GM18526 (cell line): ENCODE results near the gene ABCA3.

Source experiments
- POLR2A ChIP-seq: IDR thresholded peaks from 3 replicates; pipeline ENCODE4 v1.6.1; 2011; ENCODE audit not compliant: insufficient read length; ENCODE audit errors: extremely low read depth

The ABCA3 gene

DNA sequence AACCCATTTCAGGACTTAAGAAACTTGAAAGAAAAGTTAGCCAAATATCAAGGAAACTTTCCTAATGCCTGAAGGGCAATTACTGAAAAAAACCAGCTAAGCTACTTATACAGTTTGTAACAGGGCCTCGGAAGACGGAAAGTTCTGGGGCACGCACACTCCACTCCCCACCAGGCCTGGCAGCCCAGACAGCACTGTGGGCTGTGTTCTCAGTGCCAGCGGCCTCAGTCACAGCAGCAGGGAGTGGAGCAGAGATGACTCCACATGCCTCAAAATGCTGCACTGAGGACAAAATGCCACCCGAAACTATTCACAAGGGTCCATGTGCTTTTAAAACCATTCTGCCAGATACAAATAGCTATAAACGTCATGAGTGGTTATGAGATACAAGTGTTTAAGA lies 82.8 kb downstream of the ABCA3 start:
- TF ChIP-seq POLR2A: no peak

DNA sequence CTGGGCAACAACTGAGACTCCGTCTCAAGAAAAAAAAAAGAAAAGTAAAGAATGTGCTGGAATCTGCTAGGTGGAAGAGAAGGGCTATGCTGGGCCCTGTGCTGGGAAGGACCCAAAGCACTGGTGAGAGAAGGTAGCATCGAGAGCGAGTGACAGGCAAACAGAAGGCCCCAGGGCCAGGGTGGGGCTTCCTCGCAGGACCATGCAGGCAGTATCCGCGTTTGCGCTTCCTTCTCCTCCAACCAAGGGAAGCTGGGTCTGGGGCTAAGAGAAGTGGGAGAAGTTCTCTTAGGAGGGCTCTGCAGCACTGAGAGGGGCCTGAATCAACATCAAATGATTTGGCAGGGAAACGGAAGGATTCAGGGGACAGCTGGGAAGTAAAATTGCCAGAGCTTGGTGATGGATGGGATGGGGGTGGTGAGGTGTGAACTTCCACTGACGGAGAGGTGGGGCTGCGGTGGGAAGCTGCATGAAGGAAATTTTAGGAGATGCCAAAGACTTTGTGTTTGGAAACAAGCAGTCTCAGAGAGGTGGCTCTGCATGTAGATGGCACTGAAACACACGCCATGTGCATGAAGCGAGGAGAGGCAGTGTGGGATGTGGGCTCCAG lies 83.9 kb downstream of the ABCA3 start:
- TF ChIP-seq POLR2A: no peak

DNA sequence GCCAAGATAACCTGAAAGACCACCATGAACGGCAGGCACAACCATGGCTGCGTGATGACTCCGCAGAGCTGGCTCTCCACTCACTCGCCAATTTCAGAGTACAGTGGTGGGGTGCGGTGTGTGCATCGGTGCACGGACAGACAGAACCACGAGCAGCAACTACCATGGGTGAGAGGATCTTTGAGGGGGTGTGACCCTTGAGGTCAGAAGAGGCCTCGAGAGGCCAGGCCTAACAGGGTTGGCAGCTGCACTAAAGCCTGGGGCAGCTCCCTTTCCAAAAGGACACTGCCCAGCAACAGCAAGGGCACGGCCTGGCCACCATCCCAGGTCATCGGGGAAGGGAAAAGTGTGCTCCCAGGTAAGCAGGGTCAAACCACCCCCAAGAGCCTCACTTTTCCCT lies 87.2 kb downstream of the ABCA3 start:
- no peak for TF ChIP-seq POLR2A

DNA sequence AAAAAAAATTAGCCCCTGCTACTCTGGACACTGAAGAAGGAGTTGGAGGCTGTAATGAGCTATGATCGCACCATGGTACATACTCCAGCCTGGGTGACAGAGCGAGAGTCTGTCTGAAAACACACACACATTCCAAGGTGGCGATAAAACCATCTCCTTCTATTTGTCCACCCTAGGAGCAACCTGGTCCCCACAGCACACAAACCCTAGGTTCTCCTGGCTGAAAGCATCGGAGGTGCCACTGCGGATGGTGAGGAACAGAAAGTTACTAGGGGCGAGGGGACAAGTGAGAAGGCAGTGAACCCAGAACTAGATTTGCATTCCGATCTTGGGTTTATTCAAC lies 87.8 kb downstream of the ABCA3 start:
- no peak for TF ChIP-seq POLR2A

DNA sequence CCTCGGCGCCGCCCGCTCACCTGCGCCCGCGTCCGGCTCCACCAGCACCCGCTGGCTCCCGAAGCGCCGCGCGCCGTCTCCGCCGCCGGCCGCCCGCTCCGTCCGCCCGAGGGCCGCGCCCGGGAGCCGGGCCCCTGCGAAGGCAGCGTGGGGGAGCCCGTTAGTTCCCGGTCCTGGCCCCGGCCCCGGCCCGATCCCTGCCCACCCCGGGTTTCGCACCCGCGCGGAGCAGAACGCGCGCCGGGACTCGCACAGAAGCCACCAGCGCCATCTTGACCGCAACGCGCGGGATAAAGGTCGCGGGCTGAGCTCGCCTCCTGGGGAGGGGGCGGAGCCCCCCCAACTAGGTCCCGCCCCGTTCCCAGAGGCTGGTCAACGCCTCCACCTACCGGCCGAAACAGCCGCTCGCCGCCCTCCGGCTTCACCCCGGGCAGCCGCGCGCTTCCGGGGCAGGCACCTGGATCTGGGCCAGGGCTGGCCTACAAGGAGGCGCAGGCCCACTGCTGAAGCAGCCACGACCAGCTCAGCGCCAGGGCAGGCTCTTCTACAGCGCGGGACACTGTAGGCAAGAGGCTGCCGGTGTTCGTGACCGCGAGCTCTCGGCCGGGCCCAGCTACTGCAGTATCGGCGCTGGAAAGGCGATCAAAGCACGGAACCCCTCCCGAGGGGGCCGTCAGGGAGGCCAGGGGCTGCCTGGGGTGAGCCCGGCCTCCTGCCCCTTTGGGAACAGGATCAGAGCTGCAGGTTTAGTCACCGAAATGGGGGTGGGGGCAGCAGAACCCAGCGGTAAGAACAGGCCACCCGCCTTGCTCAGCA lies 89.0 kb downstream of the ABCA3 start, which contains the start of gene ECI1:
Gene ECI1, minus strand, starts transcription at position 292 of the 816 bp plus-strand sequence. Its CDS starts 21 bp downstream, at position 271.
- peak; percentile 86 for TF ChIP-seq POLR2A

DNA sequence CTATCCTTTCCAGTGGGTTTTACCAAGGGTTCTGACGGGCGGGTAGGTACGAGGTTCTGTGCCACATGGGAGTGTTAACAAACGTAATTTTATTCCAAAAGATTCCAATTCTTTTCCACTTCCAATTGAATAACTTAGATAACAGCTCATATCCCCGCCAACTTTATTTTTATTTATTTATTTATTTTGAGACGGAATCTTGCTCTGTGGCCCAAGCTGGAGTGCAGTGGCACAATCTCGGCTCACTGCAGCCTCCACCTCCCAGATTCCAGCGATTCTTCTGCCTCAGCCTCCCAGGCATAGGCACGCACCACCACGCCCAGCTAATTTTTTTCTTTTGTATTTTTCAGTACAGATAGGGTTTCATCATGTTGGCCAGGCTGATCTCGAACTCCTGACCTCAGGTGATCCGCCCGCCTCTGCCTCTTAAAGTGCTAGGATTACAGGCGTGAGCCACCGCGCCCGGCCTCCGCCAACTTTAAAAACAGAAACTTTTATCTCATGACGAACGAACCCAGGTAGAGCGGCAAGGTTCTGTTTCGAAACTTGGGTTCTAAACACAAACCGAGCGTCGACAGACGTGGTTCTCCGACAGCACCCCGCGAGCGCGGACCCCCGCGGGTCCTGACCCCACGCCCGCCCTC lies 89.8 kb downstream of the ABCA3 start:
- no peak for TF ChIP-seq POLR2A

DNA sequence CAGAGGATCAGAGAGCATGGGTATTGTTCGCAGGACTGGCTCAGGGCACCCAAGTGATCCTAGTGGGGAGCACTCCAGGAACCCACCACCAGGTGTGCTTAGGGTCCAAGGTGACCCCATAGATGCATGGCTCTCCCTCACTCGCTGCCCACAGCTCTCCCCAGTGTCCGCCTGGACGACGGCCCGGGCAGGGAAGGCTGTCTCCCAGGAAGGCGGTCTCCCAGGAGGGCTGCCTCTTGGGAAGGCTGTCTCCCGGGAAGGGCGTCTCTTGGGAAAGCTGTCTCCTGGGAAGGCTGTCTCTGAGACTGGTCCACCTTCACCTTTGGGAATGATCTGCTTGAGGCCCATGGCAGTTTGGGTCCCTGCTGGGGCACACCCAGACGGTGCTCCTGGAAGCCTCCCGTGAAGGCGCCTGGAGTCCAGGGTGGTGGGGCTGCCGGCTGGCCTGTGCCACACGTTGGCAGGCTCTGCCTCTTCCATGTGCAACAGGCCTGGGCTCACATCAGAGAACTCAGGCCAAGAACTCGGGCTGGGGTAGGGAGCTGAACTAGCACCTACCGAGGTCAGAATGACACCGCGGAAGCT lies 94.1 kb downstream of the ABCA3 start:
- no peak for TF ChIP-seq POLR2A

DNA sequence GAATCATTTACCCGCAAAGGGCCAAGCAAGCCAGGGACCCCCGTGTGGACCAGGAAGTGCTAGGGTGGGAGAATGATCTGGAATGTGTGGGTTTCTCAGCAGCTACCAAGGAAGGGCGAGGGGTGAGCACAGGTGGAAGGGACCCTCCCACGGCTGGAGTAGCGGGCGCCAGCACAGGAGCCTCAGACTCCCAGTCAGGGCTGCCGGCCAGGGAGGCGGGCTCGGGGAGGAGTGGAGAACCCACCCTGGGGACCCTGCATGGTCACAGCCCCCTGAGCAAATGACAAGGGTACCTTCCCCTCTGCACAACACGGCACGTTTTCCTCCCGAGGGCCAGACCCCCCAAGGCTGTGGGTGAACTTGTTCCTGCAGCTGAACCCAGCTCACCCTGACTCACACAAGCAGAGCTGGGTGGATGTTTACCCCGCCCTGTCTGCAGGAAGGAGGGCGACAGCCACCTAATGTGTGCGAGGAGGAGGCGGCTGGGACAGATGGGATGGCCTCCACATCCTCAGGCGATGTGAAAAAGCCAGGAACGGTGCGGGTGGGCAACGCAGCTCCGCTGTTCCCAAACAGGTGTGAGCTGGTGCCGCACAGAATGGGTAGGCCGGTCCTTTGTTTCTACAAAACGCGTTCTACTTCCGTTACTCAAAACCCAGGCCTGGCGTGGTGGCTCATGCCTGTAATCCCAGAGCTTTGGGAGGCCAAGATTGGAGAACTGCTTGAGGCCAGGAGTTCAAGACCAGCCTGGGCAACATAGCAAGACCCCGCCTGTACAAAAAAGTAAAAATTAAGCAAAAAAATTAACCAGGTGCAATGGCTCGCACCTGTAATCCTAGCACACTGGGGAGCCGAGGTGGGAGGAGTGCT lies 95.4 kb downstream of the ABCA3 start:
- no peak for TF ChIP-seq POLR2A

DNA sequence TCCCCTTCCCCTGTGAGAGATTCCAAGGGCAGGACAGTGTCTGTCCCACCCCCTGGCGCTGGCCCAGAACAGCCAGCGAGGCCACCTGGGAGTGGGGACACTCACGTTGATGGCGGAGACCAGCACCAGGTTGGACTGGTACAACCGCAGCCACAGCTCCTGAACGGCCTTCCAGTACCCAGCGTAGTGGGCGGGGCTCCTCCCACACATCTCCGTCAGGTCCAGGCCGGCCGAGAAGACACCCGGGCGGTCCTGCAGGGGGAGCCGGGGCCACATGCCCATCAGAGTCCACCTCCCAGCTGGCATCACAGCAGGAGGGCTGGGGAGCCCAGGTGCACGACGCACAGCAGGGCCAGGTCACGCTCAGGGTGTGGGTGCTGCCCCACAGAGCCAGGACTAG lies 96.2 kb downstream of the ABCA3 start:
- TF ChIP-seq POLR2A: no peak

DNA sequence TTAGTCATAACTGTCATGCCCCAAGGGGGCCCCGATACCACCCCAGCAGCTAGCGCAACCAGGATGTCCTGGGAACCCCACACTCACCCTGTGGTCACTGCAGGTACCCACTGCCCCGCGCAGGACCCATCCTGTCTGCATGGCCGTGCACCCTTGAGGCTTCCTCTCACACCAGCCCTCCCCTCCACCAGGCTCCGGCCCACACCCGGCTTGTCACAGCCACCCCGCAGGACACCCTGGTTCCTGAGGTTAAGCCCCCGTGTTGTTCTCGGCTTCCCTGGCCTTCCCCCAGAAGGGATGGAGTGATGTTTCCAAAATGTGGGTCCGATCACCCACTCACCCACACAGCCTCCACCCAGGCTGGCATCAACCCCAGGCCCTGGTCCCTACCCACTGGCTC lies 96.7 kb downstream of the ABCA3 start:
- no peak for TF ChIP-seq POLR2A

DNA sequence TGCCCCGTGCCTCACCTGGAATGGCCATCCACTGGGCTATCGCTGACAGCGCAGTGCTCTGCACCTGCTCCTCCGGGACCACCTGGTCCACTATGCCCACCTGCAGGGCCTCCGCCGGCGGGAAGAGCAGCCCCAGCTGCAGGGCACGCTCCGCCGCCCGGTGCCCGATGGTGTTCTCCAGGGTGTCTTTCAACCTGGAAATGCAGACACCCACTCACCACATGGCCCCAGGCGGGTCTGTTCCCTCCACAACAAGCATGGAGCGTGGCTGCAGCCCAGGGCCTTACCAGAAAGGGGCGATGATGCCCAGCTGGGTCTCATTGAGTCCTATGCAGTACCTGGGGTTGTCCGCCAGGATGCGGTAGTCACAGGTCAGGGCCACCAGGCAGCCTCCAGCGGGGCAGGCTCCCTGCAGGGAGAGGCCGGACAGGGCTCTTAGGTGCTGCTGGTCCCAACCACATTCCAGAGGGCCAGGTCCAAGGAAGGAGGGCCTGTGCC lies 97.4 kb downstream of the ABCA3 start:
- no peak for TF ChIP-seq POLR2A

DNA sequence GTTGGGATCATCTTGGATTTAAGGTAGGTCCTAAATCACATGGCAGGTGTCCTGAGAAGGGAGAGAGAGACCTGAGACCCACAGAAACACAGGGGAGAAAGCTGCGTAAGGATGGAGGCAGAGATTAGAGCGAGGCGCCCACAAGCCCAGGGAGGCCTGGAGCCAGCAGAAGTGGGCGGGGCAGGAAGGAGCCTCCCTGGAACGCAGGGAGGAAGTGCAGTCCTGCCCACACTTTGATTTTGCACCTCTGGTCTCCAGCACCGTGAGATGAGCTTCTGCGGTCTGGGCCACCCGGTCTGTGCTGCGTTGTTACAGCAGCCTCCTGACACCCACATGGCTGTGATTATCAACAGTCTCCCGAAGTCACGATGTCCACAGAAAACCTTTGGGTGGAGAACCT lies 97.9 kb downstream of the ABCA3 start:
- TF ChIP-seq POLR2A: no peak

DNA sequence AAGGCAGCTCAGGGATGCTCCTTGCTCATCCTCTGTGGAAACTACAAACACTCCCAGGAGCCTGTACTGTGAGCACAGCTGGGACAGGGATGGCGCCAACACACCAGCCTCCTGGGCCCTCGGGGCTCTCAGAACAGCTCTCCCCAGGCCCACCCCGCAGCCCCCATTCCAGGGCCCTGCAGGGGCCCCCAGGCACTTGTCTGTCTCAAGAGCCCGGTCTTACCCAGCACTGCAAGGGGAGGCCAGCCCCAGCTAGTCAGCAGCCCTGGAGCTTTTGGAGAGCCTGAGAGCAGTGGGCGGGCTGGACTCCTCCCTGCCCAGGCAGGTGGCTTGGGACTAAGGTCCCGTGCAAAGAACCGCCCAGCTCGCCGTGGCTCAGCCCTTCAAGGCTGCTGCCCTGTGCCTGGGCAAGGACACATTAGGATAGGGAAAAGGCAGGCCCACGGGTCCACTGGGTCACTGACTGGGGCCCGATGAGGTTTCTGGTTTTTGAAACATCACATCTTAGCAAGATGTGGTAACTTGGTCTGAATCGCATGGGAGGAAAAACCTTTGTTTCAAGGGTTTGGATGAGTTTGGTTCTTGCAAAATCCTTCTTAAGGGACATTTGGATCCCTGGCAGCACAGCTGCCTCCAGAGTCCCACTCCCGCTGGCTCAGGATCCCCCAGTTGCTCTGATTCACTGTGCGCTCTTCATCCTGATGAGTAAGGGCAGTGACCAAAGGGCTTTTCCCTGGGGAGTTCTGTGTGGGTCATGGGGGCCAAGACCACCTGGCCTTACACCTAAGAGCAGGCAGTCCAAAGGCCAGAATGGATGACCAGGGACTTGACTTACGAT lies 101.5 kb downstream of the ABCA3 start:
- no peak for TF ChIP-seq POLR2A
